Colonic mucosa (tissue), 4 donors: ENCODE data around the gene BICRA. TPM values are rescaled to one million over a fixed set of nuclear protein-coding genes. Genes with fewer than 3 reads are reported as not detected.
"Not testable (repeated sequence)": the region's sequence is repeated elsewhere in the genome, so short reads cannot be mapped to it uniquely, and the experiment has no call there.

ENCODE experiments used
- DNase-seq: peaks from one replicate; pipeline ENCODE4 v3.0.0-alpha.2; 2020
- H3K27ac ChIP-seq: fragments of 200-600 bp; one replicate; pipeline ENCODE4 v1.8.0; 2021
- H3K27me3 ChIP-seq: fragments of 200-600 bp; one replicate; pipeline ENCODE4 v1.8.0; 2021
- H3K36me3 ChIP-seq: fragments of 200-600 bp; one replicate; pipeline ENCODE4 v1.8.0; 2021
- H3K4me1 ChIP-seq: fragments of 200-600 bp; one replicate; pipeline ENCODE4 v1.8.0; 2021; ENCODE audit warnings: mild to moderate bottlenecking
- H3K4me3 ChIP-seq: fragments of 200-600 bp; one replicate; pipeline ENCODE4 v1.8.0; 2021
- H3K9ac ChIP-seq, 2 donors: one replicate each; pipeline ENCODE4 v1.7.0; 2013; ENCODE audit warnings: control low read depth in 2 of 2, low read depth in 2 of 2, low read length in 2 of 2
- H3K9me3 ChIP-seq: fragments of 200-600 bp; one replicate; pipeline ENCODE4 v1.8.0; 2021
- intact Hi-C: fragments of 100-400 bp; cut with DNase I; formaldehyde crosslinking; loops from one replicate; pipeline ENCODE4 v1.14.1; 2022
- total RNA-seq, 2 donors: library from RNA; stranded (reverse); fragmentation: NEBNext Ultra II Directional in 1 of 2; extraction: Animal tissue kit (Norgen Biotek cat#: 25700) in 1 of 2; gene quantifications; one replicate each; pipeline ENCODE4 v1.2.1, GENCODE V29; 2021
- TF ChIP-seq, protein P1 (sequence below): fragments of 200-600 bp; IDR thresholded peaks from one replicate; pipeline ENCODE4 v1.8.0; 2022; ENCODE audit warnings: antibody characterized with exemption, mild to moderate bottlenecking
- donor health status: healthy.
- donor health status: DM: no; HTN: no; CAD: no.
- donor health status: DM: no; HTN: no; CAD: no.

The BICRA gene
- total RNA-seq, 2 donors from 2014 or later: 11.7 to 13.4 TPM

DNA sequence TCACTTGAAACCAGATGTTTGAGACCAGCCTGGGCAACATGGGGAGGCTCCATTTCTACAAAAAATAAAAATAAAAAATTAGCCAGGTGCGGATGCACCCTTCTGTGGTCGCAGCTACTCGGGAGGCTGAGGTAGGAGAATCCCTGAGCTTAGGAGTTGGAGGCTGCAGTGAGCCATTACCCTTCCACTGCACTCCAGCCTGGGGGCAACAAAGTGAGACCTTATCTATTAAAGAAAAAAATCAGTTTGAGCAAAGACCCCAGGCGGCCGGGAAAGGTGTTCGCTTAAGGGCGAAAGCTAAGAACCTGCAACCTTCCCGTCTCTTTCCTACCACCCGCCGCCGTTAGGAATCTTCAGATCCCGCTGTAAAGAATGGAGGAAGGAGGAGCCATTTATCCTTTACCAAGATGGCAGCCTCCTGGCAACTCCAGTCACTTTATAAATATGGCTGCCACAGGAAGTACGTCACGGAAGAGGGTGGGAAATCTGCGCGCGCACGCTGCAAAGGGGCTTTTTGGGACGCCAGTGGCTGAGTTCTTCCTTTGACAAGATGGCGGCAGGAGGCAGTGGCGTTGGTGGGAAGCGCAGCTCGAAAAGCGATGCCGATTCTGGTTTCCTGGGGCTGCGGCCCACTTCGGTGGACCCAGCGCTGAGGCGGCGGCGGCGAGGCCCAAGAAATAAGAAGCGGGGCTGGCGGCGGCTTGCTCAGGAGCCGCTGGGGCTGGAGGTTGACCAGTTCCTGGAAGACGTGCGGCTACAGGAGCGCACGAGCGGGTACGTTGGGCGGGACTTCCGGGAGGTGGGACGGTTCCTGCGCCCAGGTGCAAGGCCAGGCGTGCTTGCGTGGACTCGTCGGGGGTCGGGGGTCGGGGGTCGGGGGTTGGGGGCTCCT, 136.3 kb downstream of the BICRA start, which contains the start of gene NOP53:
Gene NOP53 (plus strand): TSS at position 537 of the 892 bp plus-strand sequence. CDS start 14 bp downstream, at position 551.
- intact Hi-C loops: no loop called here
- Histone ChIP-seq H3K27me3 (no peaks in the 10 kb centered on the region), H3K36me3 (peaks cover 12% of the 10 kb centered on the region), H3K9ac (peak within 1 kb of the TSS; percentile 70 to 80), H3K9me3 (no peaks in the 10 kb centered on the region), H3K4me3 (peak within 1 kb of the TSS; percentile 53), H3K4me1 (peaks cover 7% of the 10 kb centered on the region), H3K27ac (peak within 1 kb of the TSS; percentile 85)
- DNase-seq: peak; percentile 98
- TF ChIP-seq, protein P1, sequence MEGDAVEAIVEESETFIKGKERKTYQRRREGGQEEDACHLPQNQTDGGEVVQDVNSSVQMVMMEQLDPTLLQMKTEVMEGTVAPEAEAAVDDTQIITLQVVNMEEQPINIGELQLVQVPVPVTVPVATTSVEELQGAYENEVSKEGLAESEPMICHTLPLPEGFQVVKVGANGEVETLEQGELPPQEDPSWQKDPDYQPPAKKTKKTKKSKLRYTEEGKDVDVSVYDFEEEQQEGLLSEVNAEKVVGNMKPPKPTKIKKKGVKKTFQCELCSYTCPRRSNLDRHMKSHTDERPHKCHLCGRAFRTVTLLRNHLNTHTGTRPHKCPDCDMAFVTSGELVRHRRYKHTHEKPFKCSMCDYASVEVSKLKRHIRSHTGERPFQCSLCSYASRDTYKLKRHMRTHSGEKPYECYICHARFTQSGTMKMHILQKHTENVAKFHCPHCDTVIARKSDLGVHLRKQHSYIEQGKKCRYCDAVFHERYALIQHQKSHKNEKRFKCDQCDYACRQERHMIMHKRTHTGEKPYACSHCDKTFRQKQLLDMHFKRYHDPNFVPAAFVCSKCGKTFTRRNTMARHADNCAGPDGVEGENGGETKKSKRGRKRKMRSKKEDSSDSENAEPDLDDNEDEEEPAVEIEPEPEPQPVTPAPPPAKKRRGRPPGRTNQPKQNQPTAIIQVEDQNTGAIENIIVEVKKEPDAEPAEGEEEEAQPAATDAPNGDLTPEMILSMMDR: no peak

DNA sequence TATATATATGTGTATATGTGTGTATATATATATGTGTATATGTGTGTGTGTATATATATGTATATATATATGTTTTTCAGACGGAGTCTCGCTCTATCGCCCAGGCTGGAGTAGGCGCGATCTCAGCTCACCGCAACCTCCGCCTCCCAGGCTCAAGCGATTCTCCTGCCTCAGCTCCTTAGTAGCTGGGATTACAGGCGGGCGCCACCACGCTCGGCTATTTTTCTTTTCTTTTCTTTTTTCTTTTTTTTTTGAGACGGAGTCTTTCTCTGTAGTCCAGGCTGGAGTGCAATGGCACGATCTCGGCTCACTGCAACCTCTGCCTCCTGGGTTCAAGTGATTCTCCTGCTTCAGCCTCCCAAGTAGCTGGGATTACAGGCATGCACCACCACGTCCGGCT, 137.2 kb downstream of the BICRA start:
- H3K9ac ChIP-seq, H3K4me1 ChIP-seq, H3K27ac ChIP-seq, intact Hi-C loops, H3K9me3 ChIP-seq, H3K27me3 ChIP-seq, DNase-seq: not testable (repeated sequence)
- Histone ChIP-seq H3K4me3 (peak overlapping the region; percentile 53), H3K36me3 (peaks cover 13% of the 10 kb centered on the region)

DNA sequence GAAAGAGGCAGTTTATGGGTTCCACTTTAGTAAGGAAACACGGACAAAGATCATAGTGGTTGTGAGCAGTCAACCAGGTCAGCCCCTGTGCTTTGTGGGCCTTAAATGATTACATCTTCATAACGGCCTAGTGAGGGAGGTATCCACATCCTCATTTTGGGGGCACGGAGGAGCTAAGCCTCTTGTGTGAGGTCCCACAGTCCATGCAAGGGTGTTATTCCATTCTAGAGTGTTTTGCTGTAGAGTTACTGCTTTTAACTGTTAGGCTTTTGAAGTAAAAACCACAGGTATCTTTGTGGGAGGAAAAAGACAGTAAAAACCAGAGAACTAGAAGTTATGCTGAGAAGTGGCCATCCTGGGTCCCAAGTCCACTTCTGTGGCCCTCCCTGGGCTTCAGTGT, 140.4 kb downstream of the BICRA start:
- TF ChIP-seq, protein P1: no peak
- Histone ChIP-seq H3K9me3 (no peaks in the 10 kb centered on the region), H3K4me1 (peaks cover 3% of the 10 kb centered on the region), H3K27ac (no peak overlapping the region), H3K36me3 (peaks cover 32% of the 10 kb centered on the region), H3K27me3 (no peaks in the 10 kb centered on the region), H3K9ac (no peak overlapping the region), H3K4me3 (no peak overlapping the region)
- no peak for DNase-seq
- intact Hi-C loops: no loop called here

DNA sequence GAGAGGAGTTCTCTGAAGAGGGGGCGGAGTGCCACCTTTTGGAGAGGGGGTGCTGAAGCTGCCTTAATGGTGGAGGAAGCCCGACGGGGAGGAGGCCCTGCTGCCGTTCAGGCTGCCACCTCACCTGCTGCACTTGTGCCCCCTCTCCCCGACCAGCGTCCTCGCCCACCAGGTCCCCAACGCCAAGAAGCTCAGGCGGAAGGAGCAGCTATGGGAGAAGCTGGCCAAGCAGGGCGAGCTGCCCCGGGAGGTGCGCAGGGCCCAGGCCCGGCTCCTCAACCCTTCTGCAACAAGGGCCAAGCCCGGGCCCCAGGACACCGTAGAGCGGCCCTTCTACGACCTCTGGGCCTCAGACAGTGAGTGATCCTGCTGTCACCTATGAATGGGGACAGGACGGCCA, 141.8 kb downstream of the BICRA start:
- H3K36me3 ChIP-seq: peaks cover 36% of the 10 kb centered on the region
- intact Hi-C loops: no loop called here
- TF ChIP-seq, protein P1: no peak

DNA sequence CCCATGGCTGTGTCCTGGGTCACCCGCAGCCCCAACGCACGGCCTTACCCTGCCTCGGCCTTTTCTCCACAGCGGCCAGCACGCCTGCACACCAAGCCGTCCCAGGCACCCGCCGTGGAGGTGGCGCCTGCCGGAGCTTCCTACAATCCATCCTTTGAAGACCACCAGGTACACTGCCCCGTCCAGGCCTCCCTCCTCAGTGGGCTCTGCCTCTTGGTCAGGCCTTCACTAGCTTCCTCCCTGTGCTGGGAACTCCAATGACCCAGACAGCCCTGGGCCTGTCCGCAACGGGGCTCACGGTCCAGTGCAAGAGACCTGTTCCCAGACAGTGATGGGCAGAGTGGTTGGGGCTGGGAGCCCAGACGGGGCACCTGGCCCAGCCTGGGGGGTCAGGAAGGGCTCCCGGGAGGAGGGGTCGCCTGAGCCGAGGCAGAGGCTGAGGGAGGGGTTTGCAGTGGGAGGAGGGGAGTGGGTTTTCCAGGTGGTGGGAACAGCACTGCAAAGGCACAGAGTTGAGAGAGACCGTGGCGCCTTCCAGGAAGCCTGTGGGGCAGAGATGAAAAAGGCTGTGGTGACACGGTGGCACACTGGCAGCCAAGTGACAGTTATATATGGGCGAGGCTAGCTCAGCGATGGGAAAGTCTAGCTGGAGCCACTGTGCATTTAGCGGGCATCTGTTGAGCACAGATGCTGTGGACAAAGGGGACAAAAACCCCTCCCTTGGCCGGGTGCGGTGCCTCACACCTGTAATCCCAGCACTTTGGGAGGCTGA, 143.7 kb downstream of the BICRA start:
- DNase-seq: no peak
- TF ChIP-seq, protein P1: no peak
- Histone ChIP-seq H3K9me3 (no peaks in the 10 kb centered on the region), H3K4me3 (no peak overlapping the region), H3K27me3 (no peaks in the 10 kb centered on the region), H3K4me1 (peaks cover 7% of the 10 kb centered on the region), H3K9ac (no peak overlapping the region), H3K36me3 (peaks cover 41% of the 10 kb centered on the region), H3K27ac (no peak overlapping the region)
- intact Hi-C loops: no loop called here

More for the DNA sequence above, 141.8 kb downstream of the BICRA start:
- H3K4me1 ChIP-seq: peaks cover 3% of the 10 kb centered on the region
- no peak overlapping the region for H3K9ac ChIP-seq
- no peaks in the 10 kb centered on the region for H3K27me3 ChIP-seq
- H3K9me3 ChIP-seq: no peaks in the 10 kb centered on the region
- H3K27ac ChIP-seq: no peak overlapping the region
- no peak overlapping the region for H3K4me3 ChIP-seq
- DNase-seq: no peak

Other genes starting within 250 kb of the BICRA start
- gene MEIS3, start 189.6 kb upstream of the BICRA start, total RNA-seq: 1 to 10 TPM; 2.3 to 2.6 TPM
- 1 to 10 TPM in 1 of 2 donors, under 1 TPM in 1; 0.74 to 2.3 TPM for gene SLC8A2, start 137.2 kb upstream of the BICRA start, total RNA-seq
- 10 to 100 TPM in 1 of 2 donors, 1 to 10 TPM in 1; 8.6 to 13.3 TPM for gene KPTN, start 124.9 kb upstream of the BICRA start, total RNA-seq
- gene NAPA, start 94.1 kb upstream of the BICRA start, total RNA-seq: 100 to 1,000 TPM; 111 to 115 TPM
- gene ZNF541, start 36.0 kb upstream of the BICRA start, total RNA-seq: under 1 TPM; 0.10 to 0.21 TPM
- gene EHD2, start 104.3 kb downstream of the BICRA start, total RNA-seq: 10 to 100 TPM; 10.9 to 33.7 TPM
- gene NOP53, start 136.4 kb downstream of the BICRA start, total RNA-seq: 100 to 1,000 TPM; 145 to 257 TPM
- gene SELENOW, start 169.6 kb downstream of the BICRA start, total RNA-seq: 100 to 1,000 TPM; 280 to 519 TPM
- gene TPRX1, start 195.4 kb downstream of the BICRA start, total RNA-seq: not detected
- gene CRX, start 212.8 kb downstream of the BICRA start, total RNA-seq: not detected